KMS-11 (cell line): Measurements from ENCODE around the gene TPSG1.
"Not testable (repeated sequence)": the region's sequence is repeated elsewhere in the genome, so short reads cannot be mapped to it uniquely, and the experiment has no call there.

Experiments used
- H2AFZ ChIP-seq: fragments of 200-600 bp; sonication (generic); 2 replicates; pipeline ENCODE4 v1.6.1; 2016; ENCODE audit warnings: antibody characterized with exemption, mixed run types, low read depth
- H3K27ac ChIP-seq: fragments of 200-600 bp; sonication (generic); 2 replicates; pipeline ENCODE4 v1.6.1; 2016; ENCODE audit warnings: mild to moderate bottlenecking, mixed run types
- H3K27me3 ChIP-seq: fragments of 200-600 bp; sonication (generic); 2 replicates; pipeline ENCODE4 v1.6.1; 2017; ENCODE audit warnings: mild to moderate bottlenecking, low read depth, mixed run types, moderate library complexity; ENCODE audit not compliant: insufficient read depth
- H3K36me3 ChIP-seq: fragments of 200-600 bp; sonication (generic); 2 replicates; pipeline ENCODE4 v1.6.1; 2017; ENCODE audit warnings: mild to moderate bottlenecking, mixed run types; ENCODE audit not compliant: insufficient read depth
- H3K4me1 ChIP-seq: fragments of 200-600 bp; sonication (generic); 2 replicates; pipeline ENCODE4 v1.6.1; 2016; ENCODE audit warnings: mild to moderate bottlenecking, low read depth, mixed run types; ENCODE audit not compliant: poor library complexity, severe bottlenecking
- H3K4me2 ChIP-seq: fragments of 200-600 bp; sonication (generic); 2 replicates; pipeline ENCODE4 v1.7.0; 2016; ENCODE audit warnings: mild to moderate bottlenecking, mixed run types
- H3K4me3 ChIP-seq: fragments of 200-600 bp; sonication (generic); IDR thresholded peaks from 2 replicates; pipeline ENCODE4 v1.6.1; 2017; ENCODE audit warnings: low read depth, low read length, mixed read lengths; ENCODE audit not compliant: insufficient read depth
- H3K79me2 ChIP-seq: fragments of 200-600 bp; sonication (generic); 2 replicates; pipeline ENCODE4 v1.6.1; 2016; ENCODE audit warnings: low read depth, mixed run types; ENCODE audit not compliant: insufficient read depth
- H3K9ac ChIP-seq: fragments of 200-600 bp; sonication (generic); 2 replicates; pipeline ENCODE4 v1.6.1; 2016; ENCODE audit warnings: mild to moderate bottlenecking, mixed run types
- H4K20me1 ChIP-seq: fragments of 200-600 bp; sonication (generic); 2 replicates; pipeline ENCODE4 v1.6.1; 2016; ENCODE audit warnings: mild to moderate bottlenecking, mixed run types; ENCODE audit not compliant: insufficient read depth
- TF ChIP-seq, protein P1 (sequence below): fragments of 200-600 bp; sonication (generic); conservative IDR thresholded peaks from 2 replicates; pipeline ENCODE4 v1.6.1; 2017; ENCODE audit warnings: low read depth, mild to moderate bottlenecking, antibody characterized with exemption, low read length, moderate library complexity, mixed read lengths

The TPSG1 gene

DNA sequence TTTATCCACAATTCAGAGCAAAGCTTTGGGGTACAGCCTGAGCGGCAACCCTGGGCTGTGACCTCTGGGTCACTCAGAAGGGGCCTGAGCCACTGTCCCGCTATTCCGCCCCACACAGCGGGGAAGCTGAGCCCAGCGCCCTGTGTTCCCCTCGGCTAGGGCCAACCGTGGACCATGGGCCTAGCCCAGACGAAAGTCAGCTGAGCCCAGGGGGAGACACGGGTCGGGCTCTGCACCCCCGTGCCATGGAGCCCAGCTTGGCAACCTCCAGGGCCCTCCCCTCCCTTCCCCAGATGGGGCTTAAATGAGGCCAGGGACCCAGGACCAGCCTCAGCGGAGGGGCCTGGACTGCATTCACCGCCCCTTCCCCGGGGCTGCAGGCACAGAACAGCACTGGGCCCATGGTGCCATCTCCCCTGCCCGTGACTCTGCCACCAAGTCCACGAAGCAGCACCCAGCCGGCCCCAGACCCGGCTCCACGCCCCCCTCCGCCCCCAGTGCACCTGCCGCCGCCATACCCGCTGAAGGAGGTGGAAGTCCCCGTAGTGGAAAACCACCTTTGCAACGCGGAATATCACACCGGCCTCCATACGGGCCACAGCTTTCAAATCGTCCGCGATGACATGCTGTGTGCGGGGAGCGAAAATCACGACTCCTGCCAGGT, 32.6 kb upstream of the TPSG1 start:
- H3K27me3 ChIP-seq: peaks cover 70% of the 10 kb centered on the region
- H3K79me2 ChIP-seq: no peaks in the 10 kb centered on the region
- no peak overlapping the region for H3K27ac ChIP-seq
- H2AFZ ChIP-seq: no peak overlapping the region
- TF ChIP-seq, protein P1, sequence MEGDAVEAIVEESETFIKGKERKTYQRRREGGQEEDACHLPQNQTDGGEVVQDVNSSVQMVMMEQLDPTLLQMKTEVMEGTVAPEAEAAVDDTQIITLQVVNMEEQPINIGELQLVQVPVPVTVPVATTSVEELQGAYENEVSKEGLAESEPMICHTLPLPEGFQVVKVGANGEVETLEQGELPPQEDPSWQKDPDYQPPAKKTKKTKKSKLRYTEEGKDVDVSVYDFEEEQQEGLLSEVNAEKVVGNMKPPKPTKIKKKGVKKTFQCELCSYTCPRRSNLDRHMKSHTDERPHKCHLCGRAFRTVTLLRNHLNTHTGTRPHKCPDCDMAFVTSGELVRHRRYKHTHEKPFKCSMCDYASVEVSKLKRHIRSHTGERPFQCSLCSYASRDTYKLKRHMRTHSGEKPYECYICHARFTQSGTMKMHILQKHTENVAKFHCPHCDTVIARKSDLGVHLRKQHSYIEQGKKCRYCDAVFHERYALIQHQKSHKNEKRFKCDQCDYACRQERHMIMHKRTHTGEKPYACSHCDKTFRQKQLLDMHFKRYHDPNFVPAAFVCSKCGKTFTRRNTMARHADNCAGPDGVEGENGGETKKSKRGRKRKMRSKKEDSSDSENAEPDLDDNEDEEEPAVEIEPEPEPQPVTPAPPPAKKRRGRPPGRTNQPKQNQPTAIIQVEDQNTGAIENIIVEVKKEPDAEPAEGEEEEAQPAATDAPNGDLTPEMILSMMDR: no peak
- no peak overlapping the region for H3K4me2 ChIP-seq
- peaks cover 9% of the 10 kb centered on the region for H3K4me1 ChIP-seq
- H4K20me1 ChIP-seq: no peaks in the 10 kb centered on the region
- H3K4me3 ChIP-seq: no peak overlapping the region
- H3K9ac ChIP-seq: no peak overlapping the region
- H3K36me3 ChIP-seq: no peaks in the 10 kb centered on the region

DNA sequence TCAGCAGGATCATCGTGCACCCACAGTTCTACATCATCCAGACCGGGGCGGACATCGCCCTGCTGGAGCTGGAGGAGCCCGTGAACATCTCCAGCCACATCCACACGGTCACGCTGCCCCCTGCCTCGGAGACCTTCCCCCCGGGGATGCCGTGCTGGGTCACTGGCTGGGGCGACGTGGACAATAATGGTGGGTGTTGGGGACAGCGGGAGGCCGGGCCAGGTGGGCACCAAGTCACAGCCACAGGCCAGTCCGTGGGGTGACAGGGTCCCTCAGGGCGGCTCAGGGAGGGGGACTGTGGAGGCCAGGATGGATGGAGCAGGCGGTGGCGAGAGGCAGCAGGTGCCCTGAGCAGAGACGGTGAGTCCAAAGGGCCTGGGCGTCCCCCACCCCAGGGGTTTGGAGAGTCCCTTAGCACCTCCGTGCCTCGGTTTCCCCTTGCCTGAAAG, 31.8 kb upstream of the TPSG1 start:
- Histone ChIP-seq H3K4me2 (no peak overlapping the region), H3K79me2 (no peaks in the 10 kb centered on the region), H3K4me1 (peaks cover 9% of the 10 kb centered on the region), H3K9ac (no peak overlapping the region), H3K36me3 (no peaks in the 10 kb centered on the region), H3K27ac (no peak overlapping the region), H3K4me3 (no peak overlapping the region), H2AFZ (no peak overlapping the region), H3K27me3 (peaks cover 63% of the 10 kb centered on the region), H4K20me1 (no peaks in the 10 kb centered on the region)
- TF ChIP-seq, protein P1: no peak

DNA sequence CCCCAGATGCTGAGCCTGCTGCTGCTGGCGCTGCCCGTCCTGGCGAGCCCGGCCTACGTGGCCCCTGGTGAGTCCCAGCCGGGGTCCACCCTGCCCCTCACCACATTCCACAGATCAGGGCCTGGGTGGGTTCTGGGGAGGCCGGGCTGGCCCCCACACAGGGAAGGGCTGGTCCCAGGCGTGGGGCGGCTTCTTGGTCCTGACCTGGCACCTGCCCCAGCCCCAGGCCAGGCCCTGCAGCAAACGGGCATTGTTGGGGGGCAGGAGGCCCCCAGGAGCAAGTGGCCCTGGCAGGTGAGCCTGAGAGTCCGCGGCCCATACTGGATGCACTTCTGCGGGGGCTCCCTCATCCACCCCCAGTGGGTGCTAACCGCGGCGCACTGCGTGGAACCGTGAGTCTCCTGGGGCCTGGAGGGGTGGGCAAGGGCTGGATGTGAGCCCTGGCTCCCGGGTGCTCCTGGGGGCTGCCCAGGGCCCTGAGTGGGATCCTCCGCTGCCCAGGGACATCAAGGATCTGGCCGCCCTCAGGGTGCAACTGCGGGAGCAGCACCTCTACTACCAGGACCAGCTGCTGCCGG, 31.3 kb upstream of the TPSG1 start:
- not testable (repeated sequence) for H3K79me2 ChIP-seq, H3K9ac ChIP-seq, H2AFZ ChIP-seq, H3K27ac ChIP-seq, H3K4me2 ChIP-seq, H4K20me1 ChIP-seq, H3K36me3 ChIP-seq, H3K4me3 ChIP-seq, H3K4me1 ChIP-seq
- H3K27me3 ChIP-seq: peaks cover 58% of the 10 kb centered on the region

DNA sequence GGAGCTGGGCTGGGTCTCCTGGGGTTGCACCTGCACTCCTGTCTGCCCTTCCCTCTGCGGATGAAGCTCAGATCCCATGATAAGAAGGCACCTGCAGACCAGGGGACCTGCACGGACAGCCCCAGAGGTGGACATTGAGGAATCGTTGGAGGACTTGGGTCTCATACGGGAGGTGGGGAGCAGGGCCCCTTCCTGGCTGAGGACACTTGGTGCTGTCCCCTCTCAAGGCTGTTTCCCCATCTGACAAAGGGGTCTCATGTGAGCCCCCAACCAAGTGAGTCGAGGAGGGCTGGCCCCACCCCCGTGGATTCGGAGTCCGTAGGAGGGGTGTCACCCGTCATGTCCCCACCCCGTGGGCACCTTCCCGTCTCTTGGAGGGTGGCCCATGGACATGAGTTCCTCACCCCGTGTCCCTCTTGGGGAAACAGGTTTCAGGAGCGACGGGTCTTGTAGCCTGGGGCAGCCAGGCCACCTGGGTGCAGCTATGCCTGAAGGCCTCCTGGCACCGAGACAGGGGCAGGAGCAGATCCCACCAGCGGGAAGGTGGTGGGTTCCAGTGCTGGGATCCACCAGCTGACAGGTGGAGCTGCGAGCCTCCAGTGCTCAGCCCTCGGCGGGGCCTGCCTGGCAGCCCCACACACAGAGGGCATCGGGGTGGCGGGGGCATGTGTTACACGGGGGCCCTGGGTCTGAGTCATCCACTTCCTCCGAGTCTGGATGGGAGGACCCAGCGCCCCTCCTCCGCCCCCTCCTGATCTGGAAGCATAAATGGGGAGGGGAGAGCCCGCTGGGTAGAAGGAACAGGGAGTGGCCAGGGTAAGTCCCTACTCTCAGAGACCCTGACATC, 30.4 kb upstream of the TPSG1 start, which contains the start of gene TPSD1:
Gene TPSD1, plus strand, starts transcription at position 794 of the 847 bp plus-strand sequence. CDS start 212 bp downstream, outside the sequence.
- H3K9ac ChIP-seq, H3K27ac ChIP-seq: not testable (repeated sequence)

DNA sequence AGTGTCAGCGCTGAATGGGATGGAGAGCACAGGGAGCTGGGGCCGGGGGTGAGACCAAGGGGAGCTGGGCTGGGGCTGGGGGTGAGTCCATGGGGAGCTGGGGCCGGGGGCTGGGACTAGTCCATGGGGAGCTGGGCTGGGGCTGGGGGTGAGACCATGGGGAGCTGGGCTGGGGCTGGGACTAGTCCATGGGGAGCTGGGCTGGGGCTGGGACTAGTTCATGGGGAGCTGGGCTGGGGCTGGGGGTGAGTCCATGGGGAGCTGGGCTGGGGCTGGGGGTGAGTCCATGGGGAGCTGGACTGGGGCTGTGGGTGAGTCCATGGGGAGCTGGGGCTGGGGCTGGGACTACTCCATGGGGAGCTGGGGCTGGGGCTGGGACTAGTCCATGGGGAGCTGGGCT, 29.8 kb upstream of the TPSG1 start:
- H3K9ac ChIP-seq, H3K27ac ChIP-seq, H3K79me2 ChIP-seq, H4K20me1 ChIP-seq, H3K36me3 ChIP-seq, H3K4me3 ChIP-seq, H2AFZ ChIP-seq, H3K4me1 ChIP-seq, H3K4me2 ChIP-seq: not testable (repeated sequence)
- peaks cover 45% of the 10 kb centered on the region for H3K27me3 ChIP-seq

More for the DNA sequence above, 30.4 kb upstream of the TPSG1 start, which contains the start of gene TPSD1:
- H3K27me3 ChIP-seq: peaks cover 52% of the 10 kb centered on the region
- not testable (repeated sequence) for H3K36me3 ChIP-seq, H3K4me2 ChIP-seq, H2AFZ ChIP-seq, H3K4me1 ChIP-seq, H3K4me3 ChIP-seq, H4K20me1 ChIP-seq, H3K79me2 ChIP-seq

DNA sequence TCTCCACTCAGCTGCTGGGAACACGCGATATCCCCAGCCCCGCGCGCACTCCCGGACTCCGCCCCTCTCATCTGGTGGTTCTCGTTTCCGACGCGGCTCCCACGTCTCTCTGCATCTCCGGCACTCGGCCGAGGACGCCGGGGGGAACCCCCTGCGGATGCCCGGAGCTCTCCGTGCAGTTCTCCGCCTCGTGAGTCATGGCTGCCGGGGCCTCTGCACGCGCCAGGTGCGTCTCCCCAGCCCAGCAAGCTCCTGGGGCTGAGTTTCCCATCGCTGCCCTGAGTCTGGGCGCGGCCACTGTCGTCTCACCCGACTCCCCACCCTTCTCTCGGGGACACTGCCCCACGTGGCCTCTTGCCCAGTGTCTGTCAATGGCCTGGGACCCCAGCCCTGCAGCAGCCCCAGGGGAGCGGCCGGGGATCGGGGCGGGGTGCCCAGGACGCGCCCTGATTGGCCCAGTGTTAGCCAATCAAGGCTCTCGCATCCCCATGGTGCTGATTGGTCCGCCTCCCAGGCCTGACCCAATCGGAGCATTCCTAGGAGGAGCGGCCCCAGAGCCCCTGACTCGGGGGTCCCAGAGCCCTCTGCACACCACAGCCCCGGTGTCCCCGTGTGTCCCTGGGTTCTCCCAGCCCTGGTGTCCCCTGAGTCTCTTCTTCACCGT, 28.8 kb upstream of the TPSG1 start:
- H3K4me2 ChIP-seq, H2AFZ ChIP-seq, H3K27ac ChIP-seq, H3K9ac ChIP-seq, H4K20me1 ChIP-seq, H3K4me1 ChIP-seq, H3K4me3 ChIP-seq, H3K36me3 ChIP-seq, H3K79me2 ChIP-seq: not testable (repeated sequence)
- peaks cover 35% of the 10 kb centered on the region for H3K27me3 ChIP-seq

DNA sequence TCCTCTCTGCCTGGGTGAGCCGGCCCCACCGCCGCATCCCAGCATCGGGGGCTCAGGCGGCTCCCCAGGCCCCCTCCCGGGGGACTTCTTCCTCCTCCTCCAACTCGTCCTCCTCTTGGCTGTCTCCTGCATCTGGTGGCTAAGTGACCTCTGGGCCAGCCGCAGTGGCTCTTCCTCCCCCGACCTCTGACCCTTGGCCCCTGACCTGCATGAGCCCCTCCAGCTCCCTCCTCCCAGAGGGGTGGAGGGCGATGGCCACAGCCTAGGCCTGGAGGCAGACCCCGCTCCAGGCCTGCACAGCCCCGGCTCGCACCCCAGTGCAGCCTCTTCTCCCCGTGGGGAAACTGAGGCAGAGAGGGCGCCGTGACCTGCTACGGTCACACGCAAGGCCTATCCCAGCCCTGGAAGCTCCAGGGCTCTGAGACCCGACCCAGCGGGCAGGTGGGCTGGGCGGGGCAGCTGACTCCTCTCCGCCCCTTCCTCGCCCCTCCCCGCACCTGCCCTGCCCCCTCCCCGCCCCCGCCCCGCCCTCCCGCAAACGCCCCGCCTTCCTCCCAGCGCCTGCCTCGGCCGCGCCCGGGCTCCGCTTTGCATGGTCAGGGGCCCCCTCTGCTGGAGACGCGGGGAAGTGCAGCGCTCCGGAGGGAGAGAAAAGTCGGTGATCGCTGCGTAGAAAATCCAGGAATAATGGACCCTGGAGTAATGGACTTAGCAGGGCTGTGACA, 24.1 kb upstream of the TPSG1 start:
- H2AFZ ChIP-seq, H3K4me1 ChIP-seq, H4K20me1 ChIP-seq, H3K4me3 ChIP-seq, H3K9ac ChIP-seq, H3K36me3 ChIP-seq, H3K27ac ChIP-seq, H3K79me2 ChIP-seq, H3K4me2 ChIP-seq: not testable (repeated sequence)
- peaks cover 36% of the 10 kb centered on the region for H3K27me3 ChIP-seq
